Measurements from ENCODE around the gene CENPX.

DNA sequence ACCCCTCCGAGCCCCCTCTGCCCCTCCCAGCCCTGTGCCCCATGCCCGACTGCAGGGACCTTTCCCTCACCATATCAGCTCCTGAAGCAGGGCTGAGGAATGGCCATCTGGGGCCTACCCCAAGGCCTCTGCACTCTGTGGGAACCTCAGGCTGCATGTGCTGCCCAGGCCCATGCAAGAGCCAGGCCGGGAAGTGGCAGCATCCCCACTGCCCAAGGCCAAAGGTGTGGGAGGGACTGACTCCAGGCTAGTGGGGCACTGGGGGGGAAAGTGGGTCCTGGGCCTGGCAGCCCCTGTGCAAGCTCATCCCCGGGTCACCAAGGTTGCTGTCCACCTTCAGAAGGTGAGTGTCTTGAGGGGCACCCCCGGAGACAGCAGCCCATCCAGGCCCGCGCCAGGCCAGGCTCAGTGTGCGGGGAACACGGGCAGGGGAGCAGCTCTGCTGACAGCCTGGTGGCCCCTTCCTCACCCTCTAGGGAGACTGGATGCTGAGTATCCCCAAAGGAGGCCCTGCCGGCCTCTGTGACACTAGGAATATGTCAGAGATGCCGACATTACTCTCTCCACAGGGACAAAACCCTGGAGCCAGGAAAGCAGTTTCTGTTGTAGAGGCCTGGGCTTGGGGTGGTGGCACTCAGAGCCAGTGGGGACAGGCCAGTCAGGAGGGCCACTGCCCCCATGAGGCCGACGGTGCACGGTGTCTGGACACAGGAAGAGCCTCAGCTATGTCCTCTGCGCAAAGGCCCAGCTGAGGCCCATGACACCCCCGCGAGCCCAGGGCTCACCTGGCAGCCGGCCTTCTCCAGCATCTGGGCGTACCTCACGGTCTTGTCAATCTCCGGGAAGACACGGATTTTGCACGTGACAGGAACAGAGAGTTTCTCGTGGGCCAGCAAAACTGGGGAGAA is 39.7 kb upstream of the CENPX start:
- TF ChIP-seq, protein P1, sequence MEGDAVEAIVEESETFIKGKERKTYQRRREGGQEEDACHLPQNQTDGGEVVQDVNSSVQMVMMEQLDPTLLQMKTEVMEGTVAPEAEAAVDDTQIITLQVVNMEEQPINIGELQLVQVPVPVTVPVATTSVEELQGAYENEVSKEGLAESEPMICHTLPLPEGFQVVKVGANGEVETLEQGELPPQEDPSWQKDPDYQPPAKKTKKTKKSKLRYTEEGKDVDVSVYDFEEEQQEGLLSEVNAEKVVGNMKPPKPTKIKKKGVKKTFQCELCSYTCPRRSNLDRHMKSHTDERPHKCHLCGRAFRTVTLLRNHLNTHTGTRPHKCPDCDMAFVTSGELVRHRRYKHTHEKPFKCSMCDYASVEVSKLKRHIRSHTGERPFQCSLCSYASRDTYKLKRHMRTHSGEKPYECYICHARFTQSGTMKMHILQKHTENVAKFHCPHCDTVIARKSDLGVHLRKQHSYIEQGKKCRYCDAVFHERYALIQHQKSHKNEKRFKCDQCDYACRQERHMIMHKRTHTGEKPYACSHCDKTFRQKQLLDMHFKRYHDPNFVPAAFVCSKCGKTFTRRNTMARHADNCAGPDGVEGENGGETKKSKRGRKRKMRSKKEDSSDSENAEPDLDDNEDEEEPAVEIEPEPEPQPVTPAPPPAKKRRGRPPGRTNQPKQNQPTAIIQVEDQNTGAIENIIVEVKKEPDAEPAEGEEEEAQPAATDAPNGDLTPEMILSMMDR (IDR thresholded peaks at IDR 0.05): no peak
- TF ChIP-seq POLR2A (IDR thresholded peaks at IDR 0.05): no peak

All from body of pancreas (tissue), 4 donors.